Measurements from ENCODE around the gene XRCC1.

DNA sequence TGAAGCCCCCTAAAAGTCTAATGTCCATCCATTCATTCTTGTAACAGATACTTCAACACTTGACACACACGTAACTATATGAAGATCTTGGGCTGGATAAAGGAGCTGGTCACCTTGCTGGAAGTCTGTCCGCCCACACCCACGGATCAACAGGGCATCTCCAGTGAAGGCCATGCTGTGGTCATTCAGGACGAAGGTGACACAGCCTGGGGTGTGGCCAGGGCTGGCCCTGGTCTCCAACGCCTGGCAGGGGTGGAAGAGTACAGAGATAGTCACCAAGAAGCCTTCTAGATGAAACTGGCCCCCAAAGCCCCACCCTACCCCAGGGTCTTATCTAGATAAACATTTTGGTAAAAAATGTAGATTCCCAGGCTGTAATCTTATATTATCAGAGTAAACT lies 64.0 kb downstream of the XRCC1 start:
- TF ChIP-seq, protein P1, sequence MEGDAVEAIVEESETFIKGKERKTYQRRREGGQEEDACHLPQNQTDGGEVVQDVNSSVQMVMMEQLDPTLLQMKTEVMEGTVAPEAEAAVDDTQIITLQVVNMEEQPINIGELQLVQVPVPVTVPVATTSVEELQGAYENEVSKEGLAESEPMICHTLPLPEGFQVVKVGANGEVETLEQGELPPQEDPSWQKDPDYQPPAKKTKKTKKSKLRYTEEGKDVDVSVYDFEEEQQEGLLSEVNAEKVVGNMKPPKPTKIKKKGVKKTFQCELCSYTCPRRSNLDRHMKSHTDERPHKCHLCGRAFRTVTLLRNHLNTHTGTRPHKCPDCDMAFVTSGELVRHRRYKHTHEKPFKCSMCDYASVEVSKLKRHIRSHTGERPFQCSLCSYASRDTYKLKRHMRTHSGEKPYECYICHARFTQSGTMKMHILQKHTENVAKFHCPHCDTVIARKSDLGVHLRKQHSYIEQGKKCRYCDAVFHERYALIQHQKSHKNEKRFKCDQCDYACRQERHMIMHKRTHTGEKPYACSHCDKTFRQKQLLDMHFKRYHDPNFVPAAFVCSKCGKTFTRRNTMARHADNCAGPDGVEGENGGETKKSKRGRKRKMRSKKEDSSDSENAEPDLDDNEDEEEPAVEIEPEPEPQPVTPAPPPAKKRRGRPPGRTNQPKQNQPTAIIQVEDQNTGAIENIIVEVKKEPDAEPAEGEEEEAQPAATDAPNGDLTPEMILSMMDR (IDR thresholded peaks at IDR 0.05) = no peak
- no peak for TF ChIP-seq POLR2A (IDR thresholded peaks at IDR 0.05)

Data from right lobe of liver (tissue), 4 donors.